MCF 10A (cell line): ENCODE measurements around the gene COA1. TPM values are rescaled to one million over a fixed set of nuclear protein-coding genes. Genes with fewer than 3 reads are reported as not detected.

Experiments used
- BruUV-seq: library from RNA; stranded (reverse); fragments of 400-500 nt; replicated peaks from 2 replicates; lab custom pipeline; 2021; lab: Mats Ljungman, UMichigan
- CTCF ChIA-PET: fragments of 300-600 bp; sonication (Branson Sonifier 250); formaldehyde crosslinking; extraction: SDS; loops from one replicate; lab custom pipeline; 2021; ENCODE audit warnings: antibody characterized with exemption, inconsistent platforms; lab: Yijun Ruan, JAX
- POLR2A ChIA-PET: fragments of 300-600, 350-650 bp; sonication (Branson Sonifier 250); formaldehyde crosslinking; extraction: SDS; loops from one replicate; lab custom pipeline; 2020; ENCODE audit warnings: antibody characterized with exemption, inconsistent platforms; lab: Yijun Ruan, JAX
- DNase-seq: peaks from one replicate; pipeline ENCODE4 v3.0.0-alpha.2; 2018; ENCODE audit not compliant: unreplicated experiment
- H3K27ac Mint-ChIP-seq: one replicate; pipeline ENCODE4 v1.8.0; 2022; ENCODE audit warnings: mild to moderate bottlenecking, low read depth, mixed read lengths; ENCODE audit not compliant: unreplicated experiment
- H3K27me3 Mint-ChIP-seq: one replicate; pipeline ENCODE4 v1.8.0; 2022; ENCODE audit warnings: mixed read lengths; ENCODE audit not compliant: insufficient read depth, unreplicated experiment
- H3K36me3 Mint-ChIP-seq: one replicate; pipeline ENCODE4 v1.8.0; 2022; ENCODE audit warnings: mild to moderate bottlenecking, moderate library complexity, mixed read lengths; ENCODE audit not compliant: insufficient read depth, unreplicated experiment
- H3K4me1 Mint-ChIP-seq: one replicate; pipeline ENCODE4 v1.8.0; 2022; ENCODE audit warnings: mixed read lengths; ENCODE audit not compliant: insufficient read depth, unreplicated experiment
- H3K4me3 Mint-ChIP-seq: one replicate; pipeline ENCODE4 v1.8.0; 2022; ENCODE audit warnings: mild to moderate bottlenecking, moderate library complexity, mixed read lengths; ENCODE audit not compliant: unreplicated experiment
- H3K9me3 Mint-ChIP-seq: one replicate; pipeline ENCODE4 v1.8.0; 2022; ENCODE audit warnings: mixed read lengths; ENCODE audit not compliant: unreplicated experiment
- CTCF ChIP-seq: fragments of 200-600 bp; IDR thresholded peaks from one replicate; pipeline ENCODE4 v1.8.0; 2022; ENCODE audit warnings: antibody characterized with exemption, mild to moderate bottlenecking; ENCODE audit not compliant: unreplicated experiment
- intact Hi-C: fragments of 100-400 bp; cut with micrococcal nuclease; formaldehyde crosslinking; loops from 2 replicates; pipeline ENCODE4 v1.14.1; 2022
- total RNA-seq: library from RNA; stranded (reverse); gene quantifications from 2 replicates; pipeline ENCODE4 v1.2.3, GENCODE V29; 2022

COA1 gene
- total RNA-seq, 1 experiment from 2014 or later, result 68.5 TPM

- H3K36me3 Mint-ChIP-seq, result peaks cover 77% of the 10 kb centered on the region
- no peaks in the 10 kb centered on the region for H3K9me3 Mint-ChIP-seq
- CTCF ChIA-PET, result interaction anchor here (0.7 to 3.4 kb wide), 6 partner anchors 11 to 85 kb away, joined by 3 to 24 read pairs (median 5); partner anchors contain the start of gene STK17A
- peak overlapping the region; percentile 22 for H3K4me3 Mint-ChIP-seq
- DNase-seq, result peak; percentile 72
- no TSS peak for BruUV-seq
- POLR2A ChIA-PET, result interaction anchor here (2.6 to 6.7 kb wide), 4 partner anchors 11 to 65 kb away, joined by 8 to 56 read pairs (median 31); partner anchors contain the start of gene STK17A
- intact Hi-C loops, result loop anchor here (2.0 kb wide), 2 partner anchors 52 to 64 kb away; no protein-coding TSS in a partner anchor
- peak overlapping the region; percentile 91 for H3K27ac Mint-ChIP-seq
- H3K4me1 Mint-ChIP-seq, result peaks cover 38% of the 10 kb centered on the region
- H3K27me3 Mint-ChIP-seq, result no peaks in the 10 kb centered on the region
- TF ChIP-seq CTCF, result no peak
Observed at GRCh38 chr7:43637114-43637806, 92.1 kb downstream of the COA1 start.

- DNase-seq, result peak; percentile 94
Observed at GRCh38 chr7:43636093-43636492, 93.2 kb downstream of the COA1 start.

GRCh38 chr7:43634384-43634783, 94.9 kb downstream of the COA1 start:
- Mint-ChIP-seq H3K4me3 (no peak overlapping the region), H3K27me3 (no peaks in the 10 kb centered on the region), H3K36me3 (peaks cover 79% of the 10 kb centered on the region), H3K4me1 (peaks cover 37% of the 10 kb centered on the region), H3K27ac (no peak overlapping the region), H3K9me3 (no peaks in the 10 kb centered on the region)
- POLR2A ChIA-PET, result interaction anchor here (0.5 to 6.7 kb wide), 7 partner anchors 8 to 66 kb away, joined by 3 to 56 read pairs (median 7); partner anchors contain the start of gene STK17A
- intact Hi-C loops, result no loop called here
- DNase-seq, result no peak
- no TSS peak for BruUV-seq
- CTCF ChIA-PET, result interaction anchor here (0.6 to 1.1 kb wide), 3 partner anchors 24 to 58 kb away, joined by 3 to 5 read pairs (median 3); partner anchors contain the start of gene STK17A
- no peak for TF ChIP-seq CTCF

More at GRCh38 chr7:43636093-43636492, 93.2 kb downstream of the COA1 start:
- TF ChIP-seq CTCF, result no peak
- ChIA-PET POLR2A (interaction anchor here (0.6 to 6.7 kb wide), 9 partner anchors 9 to 538 kb away, joined by 3 to 56 read pairs (median 7); partner anchors contain the start of genes COA1 and STK17A), CTCF (interaction anchor here (0.7 to 1.4 kb wide), 2 partner anchors 64 to 65 kb away, joined by 4 to 7 read pairs; no protein-coding TSS in a partner anchor)
- peaks cover 38% of the 10 kb centered on the region for H3K4me1 Mint-ChIP-seq
- peaks cover 77% of the 10 kb centered on the region for H3K36me3 Mint-ChIP-seq
- peak overlapping the region; percentile 42 for H3K4me3 Mint-ChIP-seq
- no TSS peak for BruUV-seq
- no peaks in the 10 kb centered on the region for H3K27me3 Mint-ChIP-seq
- H3K9me3 Mint-ChIP-seq, result no peaks in the 10 kb centered on the region
- H3K27ac Mint-ChIP-seq, result peak overlapping the region; percentile 91
- intact Hi-C loops, result loop anchor here (2.0 kb wide), 2 partner anchors 51 to 65 kb away; no protein-coding TSS in a partner anchor

GRCh38 chr7:43632746-43633145, 96.6 kb downstream of the COA1 start:
- H3K4me1 Mint-ChIP-seq, result peaks cover 32% of the 10 kb centered on the region
- H3K27ac Mint-ChIP-seq, result no peak overlapping the region
- ChIA-PET CTCF (interaction anchor here (1.0 to 1.3 kb wide), 2 partner anchors 50 to 67 kb away, joined by 3 to 4 read pairs; partner anchors contain the start of gene STK17A), POLR2A (interaction anchor here (0.7 to 6.2 kb wide), 4 partner anchors 12 to 159 kb away, joined by 3 to 49 read pairs (median 4); partner anchors contain the start of gene STK17A)
- no peak for TF ChIP-seq CTCF
- DNase-seq, result no peak
- H3K4me3 Mint-ChIP-seq, result no peak overlapping the region
- peaks cover 82% of the 10 kb centered on the region for H3K36me3 Mint-ChIP-seq
- no peaks in the 10 kb centered on the region for H3K9me3 Mint-ChIP-seq
- H3K27me3 Mint-ChIP-seq, result no peaks in the 10 kb centered on the region
- no TSS peak for BruUV-seq
- intact Hi-C loops, result no loop called here
